Measurements from ENCODE around the gene SERGEF.
"Not testable (repeated sequence)": the region's sequence is repeated elsewhere in the genome, so short reads cannot be mapped to it uniquely, and the experiment has no call there.

Gene SERGEF

DNA sequence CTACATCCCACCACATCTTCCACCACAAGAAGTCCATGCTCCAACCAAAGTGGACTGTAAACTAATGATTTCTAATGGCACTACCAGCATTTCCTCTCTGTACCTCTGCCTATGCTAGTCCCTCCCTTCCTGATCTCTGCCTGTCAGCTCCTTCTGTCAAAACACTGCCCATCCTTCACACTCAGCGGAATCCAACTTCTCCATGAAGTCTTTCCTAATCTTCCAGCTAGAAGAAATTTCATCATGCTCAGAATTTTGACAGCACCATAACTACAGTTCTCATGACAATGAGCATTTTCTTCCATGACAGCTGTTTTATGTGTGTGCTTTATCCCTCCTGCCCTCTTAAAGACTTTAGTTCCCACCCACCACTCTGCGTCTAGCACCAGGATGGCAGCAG lies 111.4 kb downstream of the SERGEF start:
- DNase-seq = no peak

DNA sequence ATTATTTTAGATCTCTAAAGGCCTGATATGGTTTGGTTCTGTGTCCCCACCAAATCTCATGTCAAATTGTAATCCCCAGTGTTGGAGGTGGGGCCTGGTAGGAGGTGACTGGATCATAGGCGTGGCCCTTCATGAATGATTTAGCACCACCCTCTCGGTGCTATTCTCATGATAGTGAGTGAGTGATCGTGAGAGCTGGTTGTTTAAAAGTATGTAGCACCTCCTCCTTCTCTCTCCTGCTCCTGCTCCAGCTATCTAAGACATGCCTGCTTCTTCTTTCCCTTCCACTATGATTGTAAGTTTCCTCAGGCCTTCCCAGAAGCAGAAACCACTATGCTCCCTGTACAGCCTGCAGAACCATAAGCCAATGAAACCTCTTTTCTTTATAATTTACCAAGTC lies 114.1 kb downstream of the SERGEF start:
- no peak for DNase-seq

DNA sequence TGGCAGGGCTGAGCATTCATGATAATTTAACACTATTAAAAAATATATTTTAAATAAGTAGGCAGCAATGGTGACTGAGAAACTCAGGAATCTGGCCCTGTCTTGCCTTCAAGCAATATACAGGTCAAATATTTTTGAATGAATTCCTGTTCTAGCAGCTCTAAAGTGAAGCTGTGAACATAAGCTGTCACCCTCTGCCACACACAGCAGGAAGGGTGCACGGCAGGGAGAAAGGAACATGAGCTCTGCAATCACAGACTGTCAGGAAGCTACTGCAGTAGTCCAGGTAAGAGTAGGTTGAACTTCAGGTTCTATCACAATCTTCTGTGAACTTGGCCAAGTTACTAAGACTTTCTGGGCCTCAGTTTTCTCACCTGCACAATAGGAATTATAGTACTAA lies 114.8 kb downstream of the SERGEF start:
- DNase-seq = no peak

DNA sequence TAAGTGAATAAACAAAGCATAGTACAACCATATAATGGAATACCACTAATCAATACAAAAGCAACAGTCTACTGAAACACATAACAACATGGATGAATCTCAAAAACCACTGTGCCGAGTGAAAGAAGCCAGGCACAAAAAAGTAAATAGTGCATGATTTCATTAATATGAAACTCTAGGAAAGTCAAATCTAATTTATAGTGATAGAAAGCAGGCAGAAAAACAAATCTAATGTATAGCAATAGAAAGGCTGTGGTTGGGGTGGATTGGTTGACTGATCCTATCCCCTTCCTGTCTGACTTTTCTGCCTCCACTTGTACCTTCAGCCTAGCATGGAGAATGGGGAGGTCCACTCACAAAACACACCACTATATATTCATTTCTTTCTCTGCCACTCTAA lies 115.4 kb downstream of the SERGEF start:
- DNase-seq = no peak

DNA sequence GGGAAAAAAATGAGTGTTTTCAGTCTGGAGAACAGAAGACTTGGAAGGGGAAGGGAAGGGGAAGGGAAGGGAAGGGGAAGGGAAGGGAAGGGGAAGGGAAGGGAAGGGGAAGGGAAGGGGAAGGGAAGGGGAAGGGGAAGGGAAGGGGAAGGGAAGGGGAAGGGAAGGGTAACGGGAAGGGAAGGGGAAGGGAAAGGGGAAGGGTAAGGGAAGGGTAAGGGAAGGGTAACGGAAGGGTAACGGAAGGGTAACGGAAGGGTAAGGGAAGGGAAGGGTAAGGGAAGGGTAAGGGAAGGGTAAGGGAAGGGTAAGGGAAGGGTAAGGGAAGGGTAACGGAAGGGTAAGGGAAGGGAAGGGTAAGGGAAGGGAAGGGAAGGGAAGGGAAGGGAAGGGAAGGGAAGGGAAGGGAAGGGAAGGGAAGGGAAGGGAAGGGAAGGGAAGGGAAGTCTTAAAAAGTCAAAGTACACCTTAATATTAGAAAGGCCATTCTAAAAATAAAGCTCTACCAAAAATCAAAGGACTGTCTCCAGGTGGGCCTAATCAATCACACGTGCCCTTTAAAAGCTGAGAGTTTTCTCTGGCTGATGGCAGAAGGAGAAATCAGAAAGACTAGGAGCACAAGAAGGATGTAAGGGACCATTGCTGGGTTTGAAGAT lies 116.2 kb downstream of the SERGEF start:
- not testable (repeated sequence) for DNase-seq

DNA sequence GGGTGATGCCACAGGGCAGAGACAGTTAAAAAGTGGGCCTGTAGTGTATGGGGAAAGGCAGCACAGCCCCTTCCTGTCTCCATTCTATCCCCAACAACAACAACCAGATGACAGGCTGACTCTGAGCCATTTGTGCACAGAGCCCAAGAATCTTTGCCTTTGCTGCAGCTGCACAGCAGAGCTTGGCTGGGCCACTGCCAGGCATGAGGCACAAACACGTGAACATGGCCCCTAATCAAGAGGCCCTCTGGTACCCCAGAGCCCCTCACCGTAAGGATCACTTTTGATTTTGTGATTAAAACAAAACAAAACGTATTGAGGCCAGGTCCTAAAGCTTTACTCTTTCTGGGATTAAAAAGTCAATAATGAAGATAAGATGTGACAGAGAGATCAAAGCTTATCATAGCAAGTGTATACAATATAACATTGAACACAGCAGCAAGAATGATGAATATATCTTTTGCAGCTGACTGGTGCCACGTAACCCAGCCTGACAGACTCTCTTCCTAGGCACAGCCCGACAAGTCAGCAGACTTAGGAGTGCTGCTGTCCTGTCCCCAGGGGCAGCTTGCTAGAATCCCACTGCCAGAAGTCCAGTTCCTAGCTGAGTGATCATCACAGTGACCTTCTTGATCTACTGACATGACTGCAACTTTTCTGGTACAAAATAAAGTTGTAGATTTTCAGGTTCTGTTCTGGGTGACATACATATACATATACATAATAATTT lies 117.8 kb downstream of the SERGEF start:
- no peak for DNase-seq

DNA sequence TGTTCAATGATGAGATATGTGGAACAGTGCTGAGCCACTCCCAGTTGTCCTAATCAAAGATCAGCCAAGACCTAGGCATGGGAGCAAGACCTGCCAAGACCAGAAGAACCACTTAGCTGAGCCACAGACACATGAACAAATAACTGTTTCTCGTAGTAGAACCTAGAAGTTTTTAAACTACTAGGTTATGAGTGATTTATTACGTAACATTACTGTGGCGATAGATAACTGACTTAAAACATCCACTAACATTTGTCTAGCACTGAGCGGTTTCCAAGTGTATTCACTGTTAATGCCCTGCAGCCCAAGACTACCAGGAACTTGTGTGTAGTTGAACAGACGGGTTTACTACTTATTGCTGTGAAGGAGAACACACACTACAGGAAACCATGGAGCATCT lies 120.4 kb downstream of the SERGEF start:
- DNase-seq = no peak

DNA sequence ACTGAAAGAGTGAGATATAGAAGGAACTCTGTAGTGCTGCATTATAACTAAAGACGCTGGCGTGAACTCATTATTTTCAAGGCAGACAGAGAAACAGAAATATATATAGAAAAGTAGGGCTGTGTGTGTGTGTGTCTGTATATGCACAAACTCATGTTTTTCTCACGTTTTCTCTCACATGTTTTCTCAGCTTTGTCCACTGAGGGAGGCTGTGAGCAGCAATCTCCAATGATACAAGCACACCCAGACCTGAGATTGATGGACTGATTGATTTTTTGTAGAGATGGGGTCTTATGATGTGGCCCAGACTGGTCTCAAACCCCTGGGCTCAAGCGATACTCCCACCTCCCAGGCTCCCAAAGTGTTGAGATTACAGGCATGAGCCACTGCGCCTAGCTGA lies 122.5 kb downstream of the SERGEF start:
- DNase-seq = no peak

DNA sequence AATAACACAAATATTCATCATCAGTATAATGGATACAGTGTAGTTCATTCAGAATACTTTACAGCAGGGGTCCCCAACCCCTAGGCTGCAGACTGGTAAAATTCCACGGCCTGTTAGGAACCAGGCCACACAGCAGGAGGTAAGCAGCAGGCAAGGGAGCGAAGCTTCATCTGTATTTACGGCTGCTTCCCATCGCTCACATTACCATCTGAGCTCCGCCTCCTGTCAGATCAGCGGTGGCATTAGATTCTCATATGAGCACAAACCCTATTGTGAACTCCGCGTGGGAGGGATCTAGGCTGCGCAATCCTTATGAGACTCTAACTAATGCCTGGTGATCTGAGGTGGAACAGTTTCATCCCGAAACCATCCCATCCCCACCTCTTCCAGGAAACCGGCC lies 125.1 kb downstream of the SERGEF start:
- DNase-seq = no peak

DNA sequence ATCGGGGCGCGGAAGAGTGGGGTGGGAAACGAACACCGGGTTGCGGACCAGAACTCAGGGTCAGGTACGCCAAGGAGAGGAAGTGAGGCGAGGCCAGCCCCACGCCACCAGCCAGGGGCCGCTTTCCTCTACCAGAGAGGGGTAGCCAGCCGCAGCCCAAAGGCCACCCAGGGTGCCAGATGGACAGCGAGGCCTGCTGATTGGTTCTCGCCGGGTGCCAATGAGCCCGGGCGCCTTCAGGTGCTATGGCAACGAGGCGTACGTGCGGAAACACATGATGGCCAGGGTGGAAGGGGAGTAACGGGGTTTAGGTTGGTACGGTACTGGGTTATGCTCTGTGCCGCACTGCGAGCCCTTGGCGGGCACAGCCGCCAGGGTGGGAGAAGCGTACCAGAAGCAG lies 128.9 kb downstream of the SERGEF start:
- DNase-seq = no peak

DNA sequence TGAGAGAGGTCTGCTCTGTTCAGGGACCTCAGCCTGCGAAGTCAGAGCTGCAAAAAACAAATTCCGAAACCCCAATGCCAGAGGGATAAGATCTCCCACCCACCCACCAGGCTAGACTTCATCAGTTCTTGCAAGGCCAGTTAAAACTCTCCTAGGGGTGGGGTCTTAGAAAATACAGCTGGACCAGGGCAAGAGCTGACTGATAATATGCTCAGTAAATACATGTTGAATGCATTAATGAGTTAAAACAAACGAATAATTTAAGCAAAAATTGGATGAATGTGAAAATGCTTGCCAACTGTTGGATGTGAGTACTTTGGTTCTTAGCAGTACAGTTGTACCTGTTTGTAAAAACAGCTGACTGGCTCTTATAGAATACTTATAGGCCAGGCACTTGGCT lies 129.8 kb downstream of the SERGEF start:
- DNase-seq = no peak

DNA sequence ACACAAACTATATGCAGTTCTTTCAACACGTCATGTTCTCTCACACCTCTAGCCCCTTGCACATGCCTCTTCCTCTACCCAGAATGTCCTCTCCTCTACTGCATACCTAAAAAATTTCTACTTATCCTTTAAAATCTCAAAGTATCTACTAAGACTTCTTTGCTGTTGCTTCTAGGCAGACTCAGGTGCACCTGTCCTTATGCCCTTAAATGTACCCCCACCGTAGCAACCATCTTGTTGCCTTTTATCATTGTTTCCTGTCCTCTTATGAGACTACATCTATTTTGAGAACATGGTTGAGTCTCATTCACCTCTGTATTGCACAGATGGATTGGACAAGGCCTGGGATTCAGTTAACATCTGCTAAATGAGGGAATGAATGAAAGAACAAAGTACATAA lies 134.1 kb downstream of the SERGEF start:
- no peak for DNase-seq

DNA sequence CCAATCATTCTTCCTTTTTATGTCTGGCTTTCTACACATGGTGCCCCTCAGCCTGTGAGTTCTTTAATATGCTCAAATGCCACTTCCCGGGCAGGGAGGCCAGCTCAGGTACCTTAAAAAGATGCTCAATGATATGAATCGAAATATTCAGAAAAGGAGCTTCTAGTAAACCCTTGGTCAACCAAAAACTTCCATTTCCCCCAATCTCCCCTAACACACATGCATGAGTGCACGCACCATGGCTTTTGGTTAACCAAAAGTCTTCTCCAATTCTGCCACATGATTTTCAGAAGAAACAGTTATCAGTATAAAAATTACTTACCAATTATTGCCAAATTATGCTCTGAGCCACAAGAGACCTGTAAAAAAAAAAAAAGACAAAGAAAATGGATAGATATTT lies 135.0 kb downstream of the SERGEF start:
- DNase-seq = no peak

DNA sequence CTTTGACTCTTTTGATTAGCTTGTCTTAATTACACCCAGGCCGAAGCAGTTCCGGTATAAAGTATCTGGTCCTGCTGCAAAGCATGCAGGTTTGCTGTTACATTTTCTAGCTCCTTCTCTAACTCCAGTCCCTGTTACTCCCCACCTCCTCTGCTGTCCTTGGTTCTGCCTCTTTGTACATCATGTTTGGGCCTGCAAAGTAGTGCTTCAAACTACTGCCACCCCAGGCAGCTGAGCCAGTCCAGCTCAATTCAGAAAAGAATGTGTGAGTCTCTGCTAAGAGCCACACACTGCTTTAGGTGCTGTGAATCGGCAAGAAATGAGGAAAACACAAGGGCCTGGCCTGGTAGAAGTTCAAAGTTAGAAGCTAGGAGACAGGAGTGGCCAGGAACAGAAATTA lies 136.0 kb downstream of the SERGEF start:
- no peak for DNase-seq

DNA sequence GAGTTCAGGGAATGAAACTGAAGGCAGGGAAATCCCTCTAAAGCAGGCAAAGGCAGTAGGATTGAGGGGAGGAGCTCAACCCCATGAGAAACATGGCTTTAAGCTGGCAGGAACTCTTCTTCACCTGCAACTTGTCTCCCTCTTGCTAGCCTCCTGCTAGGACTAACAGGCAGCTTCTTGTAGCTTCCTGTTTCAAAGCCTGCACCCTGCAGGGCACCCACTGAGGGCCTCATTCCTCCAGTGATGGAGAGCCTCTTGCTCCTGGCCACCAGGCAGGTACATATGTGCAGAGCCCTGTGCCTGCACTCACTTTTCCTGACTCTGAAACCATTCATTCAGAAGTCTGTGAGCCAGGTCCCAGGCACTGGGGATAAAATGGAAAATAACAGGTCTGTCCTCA lies 137.0 kb downstream of the SERGEF start:
- DNase-seq = no peak

DNA sequence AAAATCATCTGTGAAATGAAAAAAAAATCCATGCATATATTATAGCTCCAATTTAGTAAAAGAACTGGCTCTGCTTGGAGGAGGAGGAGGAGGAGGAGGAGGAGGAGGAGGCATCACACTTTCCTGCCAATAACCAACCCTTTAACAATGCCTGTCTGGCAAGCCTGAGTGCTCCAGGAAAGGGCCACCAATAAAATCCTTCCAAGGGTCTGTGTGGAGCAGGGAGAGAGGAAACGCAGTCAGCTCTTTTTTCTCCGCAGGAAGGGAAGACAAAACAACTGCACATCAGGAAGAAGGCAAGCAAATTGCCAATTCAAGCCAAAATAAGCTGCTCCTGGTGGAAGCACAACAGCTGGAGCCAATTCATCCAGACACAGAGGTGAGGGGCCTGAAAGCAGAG lies 139.3 kb downstream of the SERGEF start:
- DNase-seq = no peak

DNA sequence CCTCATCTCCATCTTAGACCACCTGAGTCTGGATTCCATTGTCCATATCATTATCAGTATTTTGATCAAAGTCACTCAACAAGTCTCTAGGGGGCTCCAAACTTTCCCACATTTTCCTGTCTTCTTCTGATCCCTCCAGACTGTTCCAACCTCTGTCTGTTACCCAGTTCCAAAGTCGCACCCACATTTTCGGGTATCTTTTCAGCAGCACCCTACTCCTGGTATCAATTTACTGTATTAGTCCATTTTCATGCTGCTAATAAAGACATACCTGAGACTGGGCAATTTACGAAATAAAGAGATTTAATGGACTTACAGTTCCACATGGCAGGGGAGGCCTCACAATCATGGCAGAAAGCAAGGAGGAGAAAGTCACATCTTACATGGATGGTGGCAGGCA lies 144.4 kb downstream of the SERGEF start:
- DNase-seq = not testable (repeated sequence)

DNA sequence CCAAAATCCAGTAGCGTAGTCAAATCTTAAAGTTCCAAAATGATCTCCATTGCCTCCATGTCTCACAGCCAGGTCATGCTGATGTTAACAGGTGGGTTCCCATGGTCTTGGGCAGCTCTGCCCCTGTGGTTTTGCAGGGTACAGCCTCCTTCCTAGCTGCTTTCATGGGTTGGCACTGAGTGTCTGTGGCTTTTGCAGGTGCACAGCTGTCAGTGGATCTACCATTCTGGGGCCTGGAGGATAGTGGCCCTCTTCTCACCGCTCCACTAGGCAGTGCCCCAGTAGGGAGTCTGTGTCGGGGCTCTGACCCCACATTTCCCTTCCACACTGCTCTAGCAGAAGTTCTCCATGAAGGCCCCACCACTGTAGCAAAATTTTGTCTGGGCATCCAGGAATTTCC lies 145.5 kb downstream of the SERGEF start:
- DNase-seq = no peak

DNA sequence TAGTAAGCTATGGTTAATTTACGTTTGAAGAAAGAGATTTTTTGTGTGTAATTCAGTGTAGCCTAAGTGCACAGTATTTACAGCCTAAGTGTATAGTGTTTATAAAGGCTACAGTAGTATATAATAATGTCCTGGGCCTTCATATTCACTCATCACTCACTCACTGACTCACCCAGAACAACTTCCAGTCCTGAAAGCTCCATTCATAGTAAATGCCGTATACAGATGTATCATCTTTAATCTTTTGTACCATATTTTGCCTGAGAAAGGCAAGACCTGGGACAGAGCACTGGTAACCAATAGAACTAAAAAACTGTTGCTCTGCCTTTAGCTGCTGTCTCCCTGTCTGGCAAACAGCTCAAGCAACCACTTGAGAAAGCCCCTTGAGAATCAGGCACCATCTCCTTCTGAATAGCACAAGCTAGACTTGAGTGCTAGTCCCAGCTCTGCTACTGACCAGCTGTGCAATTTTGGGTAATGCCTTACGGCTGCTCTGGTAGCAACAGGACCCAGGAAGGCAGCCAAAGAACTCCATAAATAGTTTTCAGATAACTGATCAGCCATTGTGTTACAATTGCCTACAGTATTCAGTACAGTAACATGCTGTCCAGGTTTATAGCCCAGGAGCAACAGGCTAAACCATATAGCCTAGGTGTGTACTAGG lies 146.9 kb downstream of the SERGEF start:
- no peak for DNase-seq

DNA sequence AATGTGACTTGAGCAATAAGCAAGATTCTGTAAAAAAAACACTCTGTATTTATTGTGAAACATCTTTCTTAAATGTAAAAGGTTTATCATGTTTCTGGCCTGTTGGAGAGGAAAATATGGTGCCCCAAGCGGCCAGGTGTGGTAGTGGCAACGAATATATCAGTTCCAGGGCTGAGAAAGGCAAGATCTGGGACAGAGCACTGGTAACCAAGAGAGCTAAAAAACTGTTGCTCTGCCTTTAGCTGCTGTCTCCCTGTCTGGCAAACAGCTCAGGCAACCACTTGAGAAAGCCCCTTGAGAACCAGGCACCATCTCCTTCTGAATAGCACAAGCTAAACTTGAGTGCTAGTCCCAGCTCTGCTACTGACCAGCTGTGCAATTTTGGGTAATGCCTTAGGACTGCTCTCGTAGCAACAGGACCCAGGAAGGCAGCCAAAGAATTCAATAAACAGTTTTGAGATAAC lies 148.3 kb downstream of the SERGEF start:
- peak; percentile 34 for DNase-seq

DNA sequence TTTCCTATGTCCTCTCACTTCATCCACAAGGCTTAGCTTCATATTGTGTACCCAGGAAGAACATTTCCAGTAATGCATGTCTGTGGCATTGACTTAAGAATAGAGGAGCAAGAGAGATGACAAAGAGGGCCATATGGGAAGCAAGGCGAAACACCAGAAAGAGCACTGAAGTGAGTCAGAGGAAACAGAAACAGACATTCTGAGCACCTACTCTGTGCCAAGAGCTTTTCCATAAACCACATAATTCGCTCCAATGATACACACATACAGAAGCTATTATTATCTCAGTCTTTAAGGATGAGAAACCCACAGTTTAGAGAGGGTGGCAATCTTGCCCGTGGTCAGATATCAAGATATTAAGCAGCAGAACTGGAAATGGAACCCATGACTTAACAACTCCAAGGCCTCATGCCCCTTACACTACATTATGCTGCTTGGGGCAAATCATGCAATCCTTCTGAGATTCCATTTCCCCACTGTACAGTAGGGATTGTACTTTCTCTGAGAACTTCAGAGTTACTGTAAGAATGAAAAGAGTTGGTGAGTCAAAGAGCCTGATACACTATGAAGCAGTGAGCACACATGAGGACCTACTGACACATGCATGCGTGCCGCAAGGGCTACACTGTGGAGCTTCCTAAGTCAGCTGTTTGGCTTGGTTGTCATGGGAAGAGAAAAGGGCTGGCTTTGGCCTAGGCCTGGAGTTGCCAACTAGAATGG lies 151.7 kb downstream of the SERGEF start:
- no peak for DNase-seq

DNA sequence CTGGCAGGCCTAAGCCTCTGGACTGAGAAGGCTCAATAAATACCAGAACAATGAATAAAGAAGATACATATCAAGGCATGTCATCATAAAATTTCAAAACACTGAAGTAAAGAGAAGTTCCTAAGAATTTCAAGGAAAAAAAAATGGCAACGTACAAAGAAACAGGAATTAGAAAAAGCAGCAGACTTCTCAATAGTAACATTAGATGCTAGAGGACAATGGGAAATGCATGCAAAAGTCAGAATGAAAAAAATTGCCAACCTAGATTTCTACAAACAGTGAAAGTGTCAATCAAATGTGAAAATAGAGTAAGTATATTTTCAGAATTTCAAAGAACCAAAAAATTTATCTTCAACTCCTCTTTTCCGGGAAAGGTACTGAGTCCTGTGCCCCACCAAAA lies 153.3 kb downstream of the SERGEF start:
- DNase-seq = no peak

DNA sequence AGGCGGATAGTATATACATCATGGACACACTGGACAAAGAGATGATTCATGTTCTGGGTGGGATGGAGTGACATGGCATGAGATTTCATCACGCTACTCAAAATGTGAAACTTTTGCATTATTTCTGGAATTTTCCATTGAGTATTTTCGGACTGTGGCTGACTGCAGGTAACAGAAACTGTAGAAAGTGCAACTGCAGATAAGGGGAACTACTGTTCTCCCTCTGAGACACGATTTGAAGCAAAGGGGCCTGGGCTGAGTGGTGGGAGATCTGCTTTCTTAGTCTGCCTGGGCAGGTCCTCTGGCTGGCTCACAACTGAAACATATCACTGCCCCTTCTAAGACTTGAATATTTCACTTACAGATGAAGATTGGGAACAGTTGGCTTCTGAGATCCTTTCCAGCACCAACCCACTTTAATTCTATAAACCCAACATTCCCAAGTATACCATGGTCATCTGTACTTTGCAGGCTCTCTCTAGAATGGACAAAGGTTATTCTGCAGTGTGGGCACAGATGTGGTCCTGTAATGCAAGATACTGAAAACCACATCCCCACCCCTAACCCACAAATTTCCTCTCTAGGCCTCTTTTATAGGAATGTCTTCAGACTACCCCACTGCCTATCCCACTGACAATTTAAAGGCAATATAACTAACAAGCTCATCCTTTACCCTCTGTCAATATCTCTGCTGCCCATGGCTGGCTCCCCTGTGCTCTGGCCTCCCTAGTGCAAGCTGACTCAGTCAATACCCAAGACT lies 157.1 kb downstream of the SERGEF start:
- DNase-seq = no peak

Measured in NCI-H510A treated with DMSO at 0.1 percent for 48 hours (cell line).